ENCODE results near the gene CPE.

DNA sequence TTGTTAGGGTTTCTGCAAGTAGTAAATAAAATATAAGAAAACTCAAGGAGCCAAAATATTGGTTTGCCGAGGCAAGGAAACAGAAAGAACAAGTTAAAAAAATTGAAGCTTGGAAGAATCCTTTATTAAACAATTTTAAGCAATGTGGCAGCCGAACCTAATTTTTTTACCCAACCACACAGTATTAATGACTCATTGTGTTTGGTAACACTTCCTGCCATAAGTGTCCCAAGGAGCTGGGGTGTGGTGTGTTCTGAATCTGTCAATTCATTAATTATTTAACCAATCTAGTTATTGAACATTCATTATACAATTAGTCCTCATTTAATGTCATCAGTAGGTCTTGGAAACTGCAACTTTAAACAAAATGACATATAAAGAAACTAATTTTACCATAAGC, 19.3 kb upstream of the CPE start:
- TF ChIP-seq, protein P1, sequence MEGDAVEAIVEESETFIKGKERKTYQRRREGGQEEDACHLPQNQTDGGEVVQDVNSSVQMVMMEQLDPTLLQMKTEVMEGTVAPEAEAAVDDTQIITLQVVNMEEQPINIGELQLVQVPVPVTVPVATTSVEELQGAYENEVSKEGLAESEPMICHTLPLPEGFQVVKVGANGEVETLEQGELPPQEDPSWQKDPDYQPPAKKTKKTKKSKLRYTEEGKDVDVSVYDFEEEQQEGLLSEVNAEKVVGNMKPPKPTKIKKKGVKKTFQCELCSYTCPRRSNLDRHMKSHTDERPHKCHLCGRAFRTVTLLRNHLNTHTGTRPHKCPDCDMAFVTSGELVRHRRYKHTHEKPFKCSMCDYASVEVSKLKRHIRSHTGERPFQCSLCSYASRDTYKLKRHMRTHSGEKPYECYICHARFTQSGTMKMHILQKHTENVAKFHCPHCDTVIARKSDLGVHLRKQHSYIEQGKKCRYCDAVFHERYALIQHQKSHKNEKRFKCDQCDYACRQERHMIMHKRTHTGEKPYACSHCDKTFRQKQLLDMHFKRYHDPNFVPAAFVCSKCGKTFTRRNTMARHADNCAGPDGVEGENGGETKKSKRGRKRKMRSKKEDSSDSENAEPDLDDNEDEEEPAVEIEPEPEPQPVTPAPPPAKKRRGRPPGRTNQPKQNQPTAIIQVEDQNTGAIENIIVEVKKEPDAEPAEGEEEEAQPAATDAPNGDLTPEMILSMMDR (conservative IDR thresholded peaks at IDR 0.05; ENCODE audit: low read length) = no peak
- TF ChIP-seq EZH2phosphoT487 (IDR thresholded peaks at IDR 0.05; ENCODE audit: borderline replicate concordance, low read depth, low read length) = no peak
